NCI-H748 (cell line): ENCODE data around the gene UBA52.

Experiments used
- DNase-seq: peaks from one replicate; lab custom pipeline; 2025; ENCODE audit not compliant: unreplicated experiment; lab: John Stamatoyannopoulos, UW

UBA52 gene

GRCh38 chr19:18607226-18608101 lies 35.8 kb downstream of the UBA52 start:
- peak; percentile 25 for DNase-seq

DNA sequence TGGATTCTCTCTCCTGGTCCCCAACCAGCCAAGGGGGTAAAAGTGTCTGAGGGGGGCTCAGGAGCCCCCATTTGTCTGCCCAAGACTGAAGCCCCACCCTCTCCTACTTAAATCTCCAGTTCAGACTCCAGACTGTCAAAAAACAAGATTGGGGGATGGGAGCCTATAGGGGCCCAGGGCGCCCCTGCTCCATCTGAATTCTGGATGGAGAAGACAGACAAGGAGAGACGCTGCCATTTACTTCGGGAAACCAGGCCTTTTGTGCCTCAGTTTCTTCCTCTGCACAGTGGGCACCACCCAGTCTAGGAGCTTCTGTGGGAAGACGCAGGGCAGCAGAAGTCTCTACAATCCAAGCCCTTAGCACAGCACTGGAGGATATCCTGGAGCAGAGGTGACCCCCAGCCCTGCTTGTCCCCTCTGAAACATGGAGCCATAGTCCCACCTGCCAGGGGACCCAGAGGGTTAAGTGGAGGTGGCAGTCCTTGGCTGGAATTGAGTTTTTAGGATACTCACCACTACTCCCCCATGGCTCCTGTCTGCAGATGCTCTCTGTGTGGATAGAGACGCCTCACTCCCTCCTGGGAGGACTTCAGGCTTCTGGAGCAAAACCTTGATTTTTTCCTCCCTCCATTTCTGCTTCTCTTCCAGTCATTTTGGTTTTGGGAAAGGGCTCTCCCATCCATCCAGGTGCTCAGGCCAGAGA lies 36.6 kb downstream of the UBA52 start:
- DNase-seq: no peak

DNA sequence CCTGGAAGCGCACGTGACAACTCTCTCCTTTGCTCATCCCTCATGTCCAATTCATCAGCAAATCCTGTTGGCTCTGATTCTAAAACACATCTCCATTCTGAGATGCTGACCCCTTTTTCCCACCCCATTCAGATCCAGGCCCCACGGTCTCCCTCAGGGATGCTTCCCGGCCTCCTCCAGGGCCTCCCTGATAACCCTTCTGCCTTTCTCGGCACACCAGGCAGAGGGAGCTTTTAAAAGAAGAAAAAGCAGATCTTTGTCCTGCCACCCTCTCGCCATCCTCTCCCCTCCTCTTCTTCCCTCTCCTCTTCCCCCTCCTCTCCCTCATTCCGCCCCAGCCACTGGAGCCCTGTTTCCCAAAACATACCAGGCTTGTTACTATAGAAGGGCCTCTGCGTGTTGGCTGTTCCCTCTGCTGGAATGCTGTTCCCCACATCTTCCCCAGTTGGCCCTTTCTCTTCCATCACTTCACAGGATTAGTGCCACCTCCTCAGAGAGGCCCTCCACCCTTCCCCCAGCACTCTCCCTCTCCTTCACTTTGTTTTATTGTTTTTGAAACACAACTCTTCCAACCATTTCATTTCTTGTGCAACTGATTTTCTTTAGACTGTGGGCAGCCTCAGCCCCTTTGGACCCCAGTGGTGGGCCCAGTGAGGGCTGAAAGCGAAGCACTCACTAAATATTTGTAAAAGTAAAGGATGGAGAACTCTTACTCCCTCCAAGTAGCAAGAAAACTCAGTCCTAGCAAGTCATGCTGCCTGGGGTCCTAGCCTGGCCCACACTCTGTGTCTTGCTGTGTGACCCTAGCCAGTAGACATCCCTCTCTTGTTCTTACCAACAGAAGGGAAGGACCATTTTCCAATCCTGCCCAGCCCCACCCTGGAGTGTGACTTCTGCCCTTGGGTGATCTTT lies 37.4 kb downstream of the UBA52 start:
- DNase-seq: no peak

- DNase-seq: no peak
These were observed 38.0 kb downstream of the UBA52 start for GRCh38 chr19:18609717-18610051.

- DNase-seq: no peak
These were observed 38.5 kb downstream of the UBA52 start for GRCh38 chr19:18610245-18610555.

DNA sequence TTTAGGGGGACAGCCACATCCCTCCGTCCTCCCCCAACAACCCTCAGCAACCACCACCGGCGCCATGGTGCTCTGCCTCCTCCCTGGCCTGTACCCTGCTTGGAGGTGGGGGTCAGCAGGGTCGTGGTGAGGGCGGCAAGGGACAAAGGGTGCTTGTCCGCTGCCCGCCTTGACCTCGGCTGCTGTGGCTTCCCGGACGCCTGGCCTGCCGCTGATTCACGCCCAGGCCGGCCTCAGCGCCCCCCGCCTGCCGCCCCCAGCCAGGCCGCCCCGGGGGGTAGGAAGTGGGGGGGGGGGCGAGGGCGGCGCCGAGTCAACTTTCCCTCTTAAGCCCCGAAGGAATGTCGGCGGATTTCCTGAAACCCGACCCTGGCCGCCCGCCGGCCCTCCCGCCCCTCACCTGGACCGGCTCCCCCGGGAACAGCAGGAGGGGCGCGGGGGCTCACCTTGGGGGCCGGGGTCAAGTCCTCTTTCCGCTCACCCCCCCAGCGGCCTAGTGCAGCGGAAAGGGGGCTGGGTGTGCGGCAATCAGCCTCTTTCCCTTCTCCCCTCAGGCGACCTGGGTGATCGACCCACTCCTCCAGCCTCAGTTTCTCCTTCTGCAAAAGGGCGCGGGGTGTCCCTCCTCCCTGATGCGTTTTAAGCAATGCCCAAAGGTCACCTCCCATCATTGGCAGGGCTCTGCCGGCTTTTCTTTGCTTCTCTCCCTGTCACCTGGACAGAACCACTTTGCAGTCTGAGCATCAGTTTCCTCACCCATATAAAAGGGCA lies 39.1 kb downstream of the UBA52 start:
- no peak for DNase-seq

- peak; percentile 34 for DNase-seq
These were observed 39.8 kb downstream of the UBA52 start for GRCh38 chr19:18611327-18612050.

DNA sequence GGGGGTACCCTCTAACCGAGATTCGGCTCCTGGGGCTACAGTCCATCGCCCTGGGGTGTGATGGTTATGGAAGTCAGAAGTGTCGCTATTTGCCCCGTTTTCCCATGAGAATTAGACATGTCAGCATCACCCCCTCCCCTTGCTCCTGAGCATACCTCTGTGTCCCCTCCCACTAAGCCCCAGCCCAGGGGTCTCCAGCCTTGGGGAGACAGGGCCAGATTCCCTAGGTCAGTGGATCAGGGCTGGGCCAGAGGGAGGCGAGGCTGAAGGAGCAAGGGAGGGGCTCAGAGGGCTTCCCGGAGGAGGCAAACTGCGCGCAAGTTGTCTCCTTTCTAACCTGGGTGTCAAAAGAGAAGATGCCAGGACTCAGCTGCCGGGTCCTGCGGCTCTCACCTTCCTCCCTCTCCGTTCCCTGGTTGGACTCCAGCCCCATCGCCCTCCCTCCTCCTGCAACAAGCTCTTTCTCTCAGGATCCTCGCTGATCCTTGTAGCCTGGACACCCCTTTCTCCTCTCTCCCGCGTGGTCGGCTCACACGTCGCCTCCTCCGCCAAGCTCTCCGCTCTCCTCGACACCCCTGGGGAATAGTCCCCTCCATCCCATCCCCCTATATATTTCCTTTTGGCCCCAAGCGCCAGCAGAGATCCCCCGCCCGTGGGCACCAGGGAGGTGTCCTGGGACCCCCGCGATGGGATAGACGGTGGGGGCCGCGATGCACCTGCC lies 40.6 kb downstream of the UBA52 start:
- peak; percentile 26 for DNase-seq

GRCh38 chr19:18612772-18613588 lies 41.3 kb downstream of the UBA52 start, which contains the start of gene TMEM59L:
TMEM59L (plus strand) TSS chr19:18612870; CDS start chr19:18612959, 89 bp downstream.
- DNase-seq: peak; percentile 28

GRCh38 chr19:18613589-18614234 lies 42.1 kb downstream of the UBA52 start:
- DNase-seq: no peak

DNA sequence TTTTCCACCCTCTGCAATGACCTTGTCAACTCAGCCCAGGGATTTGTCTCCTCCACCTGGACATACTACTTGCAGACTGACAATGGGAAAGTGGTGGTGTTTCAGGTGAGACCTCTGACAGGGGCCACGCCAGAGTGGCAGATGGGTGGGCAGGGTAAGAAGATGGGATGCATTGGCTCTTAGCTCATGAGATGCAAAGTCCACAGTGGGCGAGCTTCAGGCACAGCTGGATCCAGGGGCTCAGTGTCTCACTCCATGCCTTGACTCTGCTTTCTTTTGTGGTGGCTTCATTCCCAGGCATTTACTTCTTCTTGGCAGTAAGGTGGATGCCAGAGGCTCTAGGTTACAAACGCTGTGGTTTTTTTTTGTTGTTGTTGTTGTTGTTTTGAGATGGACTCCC lies 44.4 kb downstream of the UBA52 start:
- DNase-seq: no peak

- no peak for DNase-seq
These were observed 45.9 kb downstream of the UBA52 start for GRCh38 chr19:18617562-18617961.

DNA sequence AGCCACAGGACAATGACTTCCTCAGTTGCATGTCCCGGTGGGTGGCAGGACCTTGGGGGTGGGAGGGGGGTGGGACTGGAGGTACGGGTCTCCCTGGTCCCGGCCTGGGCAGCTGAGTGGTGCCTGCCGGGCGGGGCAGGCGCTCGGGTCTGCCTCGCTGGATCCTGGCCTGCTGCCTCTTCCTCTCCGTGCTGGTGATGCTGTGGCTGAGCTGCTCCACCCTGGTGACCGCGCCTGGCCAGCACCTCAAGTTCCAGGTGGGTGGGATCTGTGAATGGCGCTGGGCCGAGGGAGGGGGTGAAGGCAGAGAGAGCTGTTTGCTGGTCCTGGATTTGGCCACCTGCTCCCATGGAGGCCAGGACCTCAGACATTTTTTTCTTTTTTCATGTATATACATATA lies 46.6 kb downstream of the UBA52 start:
- DNase-seq: no peak

DNA sequence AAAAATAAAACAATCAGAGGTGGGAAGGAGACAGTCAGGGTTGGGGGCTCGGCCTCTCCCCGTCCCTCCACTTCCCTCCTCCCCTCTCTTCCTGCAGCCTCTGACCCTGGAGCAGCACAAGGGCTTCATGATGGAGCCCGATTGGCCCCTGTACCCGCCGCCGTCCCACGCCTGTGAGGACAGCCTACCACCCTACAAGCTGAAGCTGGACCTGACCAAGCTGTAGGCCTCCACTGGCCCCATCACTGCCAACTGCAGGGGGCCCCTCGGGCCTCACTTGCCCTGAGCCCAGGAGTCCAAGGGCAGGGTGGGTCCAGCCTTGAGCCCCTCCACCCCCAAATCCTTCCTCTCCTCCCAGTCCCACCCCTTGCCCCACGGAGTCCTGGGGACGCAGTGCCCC lies 48.7 kb downstream of the UBA52 start:
- no peak for DNase-seq

DNA sequence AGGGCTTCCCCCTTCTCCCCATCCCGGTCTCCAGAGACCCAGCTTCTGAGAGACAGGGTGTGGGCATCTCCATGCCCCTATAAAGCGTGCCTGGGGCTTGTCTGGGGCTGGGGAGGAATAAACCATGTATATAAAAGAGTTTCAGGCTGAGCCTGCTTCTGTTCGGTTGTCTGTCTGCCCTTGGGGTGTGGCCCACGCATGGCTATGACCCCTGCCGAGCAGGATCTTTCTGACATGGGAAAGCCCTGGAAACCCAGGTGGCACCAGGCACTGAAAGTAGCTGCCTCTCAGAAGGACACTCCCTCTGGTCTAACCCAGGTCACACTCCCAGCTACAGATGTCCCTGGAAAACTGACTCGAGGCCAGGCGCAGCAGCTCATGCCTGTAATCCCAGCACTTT lies 49.2 kb downstream of the UBA52 start:
- DNase-seq: peak; percentile 12

DNA sequence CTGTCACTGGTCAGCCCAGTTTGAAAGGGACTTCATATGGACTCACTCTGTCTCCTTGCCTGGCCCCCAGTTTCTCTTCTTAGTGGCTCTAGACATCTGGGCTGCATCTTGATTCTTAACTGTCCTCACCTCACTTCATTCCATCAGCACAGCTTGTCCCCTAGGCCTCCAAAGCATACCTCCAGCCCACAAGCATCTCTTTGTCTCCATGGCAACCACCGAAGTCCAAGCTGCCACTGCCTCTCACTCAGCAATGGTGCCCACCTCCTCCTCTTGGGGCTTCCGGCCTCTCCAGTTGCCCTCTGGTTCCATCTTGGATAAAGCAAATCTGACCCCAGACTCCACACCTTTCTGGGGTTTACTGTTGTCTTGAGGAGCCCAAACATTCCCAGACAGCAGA lies 55.2 kb downstream of the UBA52 start:
- peak; percentile 11 for DNase-seq
